CD14-positive monocyte (primary cell): ENCODE results near the gene PIP4K2C. TPM values are rescaled to one million over a fixed set of nuclear protein-coding genes. Genes with fewer than 3 reads are reported as not detected.
"Not testable (repeated sequence)": the region's sequence is repeated elsewhere in the genome, so short reads cannot be mapped to it uniquely, and the experiment has no call there.

Experiments
- DNase-seq, 3 donors: peaks; one replicate each; pipeline ENCODE4 v3.0.0-alpha.2; 2011 to 2022
- H2AFZ ChIP-seq: 2 replicates; pipeline ENCODE4 v1.6.0; 2012; ENCODE audit warnings: mild to moderate bottlenecking, low read depth, low read length, inconsistent platforms; ENCODE audit not compliant: insufficient read depth, poor library complexity, severe bottlenecking
- H3K27ac ChIP-seq, 2 donors: 1 replicate in 1 of 2; 2 replicates in 1 of 2; pipeline ENCODE4 v1.5.1; 2012 to 2013; ENCODE audit warnings: low read length in 2 of 2, control low read depth in 1 of 2, inconsistent platforms in 1 of 2, low read depth in 1 of 2, mild to moderate bottlenecking in 1 of 2
- H3K27me3 ChIP-seq, 2 donors: one replicate each; pipeline versions ENCODE4 v1.6.0 to v1.6.1; 2011 to 2013; ENCODE audit warnings: low read length in 2 of 2; ENCODE audit not compliant: control insufficient read depth in 2 of 2, insufficient read depth in 2 of 2
- H3K36me3 ChIP-seq, 2 donors: replicated peaks in 1 of 2; 1 replicate in 1 of 2; 2 replicates in 1 of 2; pipeline versions ENCODE4 v1.5.1 to v1.6.1; 2012 to 2013; ENCODE audit warnings: low read length in 2 of 2, control low read depth in 1 of 2, inconsistent platforms in 1 of 2, mild to moderate bottlenecking in 1 of 2; ENCODE audit not compliant: insufficient read depth in 2 of 2, control insufficient read depth in 1 of 2
- H3K4me1 ChIP-seq, 2 donors: 1 replicate in 1 of 2; 2 replicates in 1 of 2; pipeline versions ENCODE4 v1.5.1 to v1.6.1; 2012 to 2013; ENCODE audit warnings: low read length in 2 of 2, control low read depth in 1 of 2, inconsistent platforms in 1 of 2, mild to moderate bottlenecking in 1 of 2, moderate library complexity in 1 of 2; ENCODE audit not compliant: insufficient read depth in 2 of 2, control insufficient read depth in 1 of 2
- H3K4me2 ChIP-seq: replicated peaks from 2 replicates; pipeline ENCODE3; 2012; ENCODE audit warnings: low read length, moderate library complexity, mild to moderate bottlenecking; ENCODE audit not compliant: poor library complexity, severe bottlenecking; ENCODE audit errors: extremely low read depth
- H3K4me3 ChIP-seq, 3 experiments: fragments of 200-600 bp in 1 of 3; sonication (generic) in 1 of 3; replicated peaks in 1 of 3; 1 replicate in 2 of 3; 2 replicates in 1 of 3; pipeline ENCODE4 v1.5.1; 2011 to 2013; ENCODE audit warnings: low read length in 3 of 3, mild to moderate bottlenecking in 3 of 3, control low read depth in 2 of 3, low read depth in 2 of 3, inconsistent platforms in 1 of 3, moderate library complexity in 1 of 3
- H3K79me2 ChIP-seq: 2 replicates; pipeline ENCODE4 v1.6.0; 2012; ENCODE audit warnings: mild to moderate bottlenecking, control low read depth, inconsistent platforms, low read length, moderate library complexity; ENCODE audit not compliant: insufficient read depth
- H3K9ac ChIP-seq: 2 replicates; pipeline ENCODE4 v1.6.0; 2017; ENCODE audit warnings: low read length, mild to moderate bottlenecking; ENCODE audit not compliant: insufficient read depth, poor library complexity, severe bottlenecking
- H3K9me3 ChIP-seq, 2 donors: replicated peaks in 1 of 2; 1 replicate in 1 of 2; 2 replicates in 1 of 2; pipeline versions ENCODE4 v1.5.1 to v1.6.1; 2012 to 2013; ENCODE audit warnings: low read length in 2 of 2, control low read depth in 1 of 2; ENCODE audit not compliant: control insufficient read depth in 1 of 2, insufficient read depth in 1 of 2
- H4K20me1 ChIP-seq: 2 replicates; pipeline ENCODE4 v1.6.0; 2012; ENCODE audit warnings: mild to moderate bottlenecking, low read length, control low read depth, moderate library complexity; ENCODE audit not compliant: insufficient read depth
- H3K27ac Mint-ChIP-seq, 7 donors: one replicate each; pipeline ENCODE4 v1.8.0; 2020; ENCODE audit warnings: mild to moderate bottlenecking in 7 of 7, mixed read lengths in 7 of 7, moderate library complexity in 6 of 7, inconsistent platforms in 2 of 7
- H3K27me3 Mint-ChIP-seq, 3 donors: one replicate each; pipeline ENCODE4 v1.8.0; 2021 to 2022; ENCODE audit warnings: low read depth in 3 of 3, mild to moderate bottlenecking in 3 of 3, mixed read lengths in 3 of 3, moderate library complexity in 3 of 3, inconsistent platforms in 1 of 3
- H3K36me3 Mint-ChIP-seq, 2 donors: one replicate each; pipeline ENCODE4 v1.8.0; 2020; ENCODE audit warnings: mixed read lengths in 2 of 2, inconsistent platforms in 1 of 2, mild to moderate bottlenecking in 1 of 2
- H3K4me1 Mint-ChIP-seq: one replicate; pipeline ENCODE4 v1.8.0; 2020; ENCODE audit warnings: mild to moderate bottlenecking, mixed read lengths
- H3K4me3 Mint-ChIP-seq, 2 donors: one replicate each; pipeline ENCODE4 v1.8.0; 2020; ENCODE audit warnings: mild to moderate bottlenecking in 2 of 2, mixed read lengths in 2 of 2, moderate library complexity in 1 of 2
- H3K9me3 Mint-ChIP-seq, 7 donors: one replicate each; pipeline ENCODE4 v1.8.0; 2020 to 2022; ENCODE audit warnings: mixed read lengths in 7 of 7, mild to moderate bottlenecking in 6 of 7, moderate library complexity in 6 of 7, inconsistent platforms in 2 of 7
- CTCF ChIP-seq: fragments of 200-600 bp; IDR thresholded peaks from one replicate; pipeline ENCODE4 v1.8.0; 2022; ENCODE audit warnings: antibody characterized with exemption, mild to moderate bottlenecking
- WGBS: methylation state at CpG from one replicate; pipeline ENCODE4 v1.1.5; 2013; ENCODE audit warnings: missing lambda C conversion rate; ENCODE audit not compliant: insufficient coverage; 5-methylcytosine and 5-hydroxymethylcytosine counted together
- intact Hi-C, 2 donors: fragments of 100-400 bp; cut with micrococcal nuclease; formaldehyde crosslinking; loops; one replicate each; pipeline versions ENCODE4 v1.15.0 to v1.15.1; 2023
- polyA plus RNA-seq, 3 donors: library from polyadenylated mRNA; depleted of rRNA in 1 of 3; unstranded in 2 of 3; stranded (reverse) in 1 of 3; fragments of 300-500 nt in 2 of 3; fragments of >200 nt in 1 of 3; fragmentation: Illumina TruSeq in 2 of 3; gene quantifications; 1 replicate in 2 of 3; 2 replicates in 1 of 3; pipeline ENCODE4 v1.2.3, GENCODE V29; 2012 to 2021

The PIP4K2C gene
- polyA plus RNA-seq, 3 donors: 12.3 to 18.6 (median 16.9) TPM

- H3K4me3 ChIP-seq: peak within 1 kb of the TSS; percentile 1 to 68 (median 23)
- H3K4me1 Mint-ChIP-seq: peaks cover 9% of the 10 kb centered on the region
- intact Hi-C loops: loop anchor here in 1 of 2 donors (5.0 kb wide), 1 partner anchor 176 kb away; the partner anchor contains the start of genes GLI1 and INHBE
- peaks cover 59 to 71% (median 60%) of the 10 kb centered on the region in 3 donors for H3K27me3 Mint-ChIP-seq
- TF ChIP-seq CTCF: peak; percentile 92
- H3K9me3 ChIP-seq: peaks cover 0 to 25% of the 10 kb centered on the region in 2 donors
- peaks cover 0 to 3% (median 2%) of the 10 kb centered on the region in 7 donors for H3K9me3 Mint-ChIP-seq
- H2AFZ ChIP-seq: peak within 1 kb of the TSS; percentile 73
- WGBS: under 1% methylated on average over 40 of the region's 58 CpGs
- H3K9ac ChIP-seq: no peak within 1 kb of the TSS
- peak; percentile 24 to 49 (median 44) for DNase-seq
- H3K4me1 ChIP-seq: peaks cover 10 to 19% of the 10 kb centered on the region in 2 donors
- H3K4me2 ChIP-seq: peak within 1 kb of the TSS; percentile 73
- H3K36me3 Mint-ChIP-seq: peaks cover 0 to 4% of the 10 kb centered on the region in 2 donors
- H3K27ac ChIP-seq: no peak within 1 kb of the TSS
- H3K4me3 Mint-ChIP-seq: peak within 1 kb of the TSS; percentile 39 to 80
- H3K27ac Mint-ChIP-seq: no peak within 1 kb of the TSS
- peaks cover 46 to 76% of the 10 kb centered on the region in 2 donors for H3K27me3 ChIP-seq
- H3K79me2 ChIP-seq: no peaks in the 10 kb centered on the region
- H3K36me3 ChIP-seq: no peaks in the 10 kb centered on the region
- no peaks in the 10 kb centered on the region for H4K20me1 ChIP-seq
These were observed 42.2 kb downstream of the PIP4K2C start, which contains the start of gene B4GALNT1 for GRCh38 chr12:57632958-57633840. B4GALNT1 (minus strand) TSS chr12:57633201; CDS start chr12:57632132, 1,069 bp downstream.

- H3K9ac ChIP-seq, H3K4me3 ChIP-seq: not testable (repeated sequence)
These were observed 45.7 kb downstream of the PIP4K2C start for GRCh38 chr12:57636731-57637130.

More at GRCh38 chr12:57636731-57637130, 45.7 kb downstream of the PIP4K2C start:
- H3K4me2 ChIP-seq, H3K27ac Mint-ChIP-seq, DNase-seq, H3K36me3 ChIP-seq, H3K79me2 ChIP-seq, H3K9me3 ChIP-seq, H2AFZ ChIP-seq, H3K36me3 Mint-ChIP-seq, H3K9me3 Mint-ChIP-seq, H3K27ac ChIP-seq, intact Hi-C loops, H4K20me1 ChIP-seq, H3K4me3 Mint-ChIP-seq, H3K4me1 Mint-ChIP-seq: not testable (repeated sequence)
- peaks cover 10 to 18% of the 10 kb centered on the region in 2 donors for H3K4me1 ChIP-seq
- WGBS: 85% methylated on average over 4 of the region's 9 CpGs
- H3K27me3 Mint-ChIP-seq: peaks cover 45 to 54% (median 45%) of the 10 kb centered on the region in 3 donors
- peaks cover 22 to 64% of the 10 kb centered on the region in 2 donors for H3K27me3 ChIP-seq
